Measurements from ENCODE around the gene SELPLG.

DNA sequence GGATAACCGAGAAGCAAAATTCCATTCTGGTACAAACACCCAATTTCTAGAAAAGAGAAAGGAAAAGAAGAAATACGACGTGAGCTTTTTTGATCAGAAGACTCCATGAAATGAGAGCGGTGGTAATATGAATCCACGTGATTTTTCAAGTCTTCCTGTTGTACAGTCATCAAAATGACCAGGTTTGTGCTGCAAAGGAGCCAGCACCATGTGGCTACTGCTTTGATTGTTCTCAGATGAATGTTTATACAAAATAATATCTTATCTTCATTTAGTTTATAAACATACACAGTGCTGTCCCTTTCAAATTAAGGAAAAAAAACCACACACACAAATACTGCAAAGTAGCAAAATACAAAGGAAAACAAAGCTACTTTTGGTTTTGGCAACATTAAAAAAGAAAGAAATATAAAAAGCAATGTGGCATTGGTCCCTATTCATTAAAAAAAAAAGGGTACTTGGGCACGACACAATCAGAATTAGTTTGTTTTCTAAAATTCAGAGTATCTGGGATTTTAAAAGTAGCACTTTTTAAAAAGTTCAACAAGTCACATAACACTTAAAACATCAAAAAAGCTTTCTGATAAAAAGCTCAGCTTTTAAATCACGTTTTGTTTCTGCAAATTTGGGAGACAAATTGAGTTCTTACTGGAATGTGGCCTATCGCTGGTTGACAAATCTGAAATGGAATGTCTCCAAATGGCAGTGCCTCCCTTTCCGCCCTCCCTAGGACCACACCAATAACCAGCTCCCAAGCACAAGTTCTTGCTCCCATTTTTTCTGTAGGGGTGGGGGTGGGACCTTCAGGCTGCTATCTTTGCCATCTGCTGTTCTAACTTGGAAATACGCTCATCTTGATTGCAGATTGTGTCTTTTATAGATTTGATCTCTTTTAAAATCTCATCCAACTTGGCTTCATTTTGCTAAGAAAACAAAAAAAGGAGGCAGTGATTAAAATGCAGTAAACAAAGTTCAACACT is 13.2 kb upstream of the SELPLG start:
- no peak for TF ChIP-seq POLR2AphosphoS5 (IDR thresholded peaks at IDR 0.05)
- TF ChIP-seq SMC3 (conservative IDR thresholded peaks at IDR 0.05; ENCODE audit: poor library complexity), result no peak
- TF ChIP-seq, protein P1, sequence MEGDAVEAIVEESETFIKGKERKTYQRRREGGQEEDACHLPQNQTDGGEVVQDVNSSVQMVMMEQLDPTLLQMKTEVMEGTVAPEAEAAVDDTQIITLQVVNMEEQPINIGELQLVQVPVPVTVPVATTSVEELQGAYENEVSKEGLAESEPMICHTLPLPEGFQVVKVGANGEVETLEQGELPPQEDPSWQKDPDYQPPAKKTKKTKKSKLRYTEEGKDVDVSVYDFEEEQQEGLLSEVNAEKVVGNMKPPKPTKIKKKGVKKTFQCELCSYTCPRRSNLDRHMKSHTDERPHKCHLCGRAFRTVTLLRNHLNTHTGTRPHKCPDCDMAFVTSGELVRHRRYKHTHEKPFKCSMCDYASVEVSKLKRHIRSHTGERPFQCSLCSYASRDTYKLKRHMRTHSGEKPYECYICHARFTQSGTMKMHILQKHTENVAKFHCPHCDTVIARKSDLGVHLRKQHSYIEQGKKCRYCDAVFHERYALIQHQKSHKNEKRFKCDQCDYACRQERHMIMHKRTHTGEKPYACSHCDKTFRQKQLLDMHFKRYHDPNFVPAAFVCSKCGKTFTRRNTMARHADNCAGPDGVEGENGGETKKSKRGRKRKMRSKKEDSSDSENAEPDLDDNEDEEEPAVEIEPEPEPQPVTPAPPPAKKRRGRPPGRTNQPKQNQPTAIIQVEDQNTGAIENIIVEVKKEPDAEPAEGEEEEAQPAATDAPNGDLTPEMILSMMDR (IDR thresholded peaks at IDR 0.05; ENCODE audit: poor library complexity, severe bottlenecking), result no peak
- TF ChIP-seq EZH2 (IDR thresholded peaks at IDR 0.05; ENCODE audit: borderline replicate concordance, insufficient read depth, low read length, poor library complexity, severe bottlenecking), result no peak
